Fibroblast of pulmonary artery (primary cell): ENCODE results near the gene SLC13A2.

Source experiments
- DNase-seq: peaks from one replicate; pipeline ENCODE4 v3.0.0-alpha.2; 2010; ENCODE audit warnings: low read depth
- H3K4me3 ChIP-seq: replicated peaks from 2 replicates; pipeline ENCODE4 v1.5.1; 2011; ENCODE audit warnings: low read depth, mild to moderate bottlenecking, control low read depth, low read length, moderate library complexity
- CTCF ChIP-seq: IDR thresholded peaks from 2 replicates; pipeline ENCODE4 v1.5.1; 2011; ENCODE audit warnings: mild to moderate bottlenecking, control low read depth, low read length, inconsistent platforms; ENCODE audit errors: missing control alignments

Gene SLC13A2

GRCh38 chr17:28508211-28508724 lies 34.8 kb downstream of the SLC13A2 start:
- DNase-seq = no peak
- no peak for TF ChIP-seq CTCF
- H3K4me3 ChIP-seq = no peak overlapping the region

- no peak for TF ChIP-seq CTCF
- H3K4me3 ChIP-seq = no peak overlapping the region
- no peak for DNase-seq
Observed at GRCh38 chr17:28509789-28510188, 36.3 kb downstream of the SLC13A2 start.

GRCh38 chr17:28511858-28512461 lies 38.5 kb downstream of the SLC13A2 start:
- H3K4me3 ChIP-seq = no peak overlapping the region
- no peak for DNase-seq
- no peak for TF ChIP-seq CTCF

- H3K4me3 ChIP-seq = no peak overlapping the region
- no peak for TF ChIP-seq CTCF
- no peak for DNase-seq
Observed at GRCh38 chr17:28513476-28513875, 40.0 kb downstream of the SLC13A2 start.

GRCh38 chr17:28514561-28515002 lies 41.1 kb downstream of the SLC13A2 start:
- no peak overlapping the region for H3K4me3 ChIP-seq
- no peak for TF ChIP-seq CTCF
- DNase-seq = no peak

- no peak for TF ChIP-seq CTCF
Observed at GRCh38 chr17:28515518-28515917, 42.1 kb downstream of the SLC13A2 start.

GRCh38 chr17:28518132-28518531 lies 44.7 kb downstream of the SLC13A2 start:
- DNase-seq = no peak
- no peak for TF ChIP-seq CTCF
- no peak overlapping the region for H3K4me3 ChIP-seq

More at GRCh38 chr17:28515518-28515917, 42.1 kb downstream of the SLC13A2 start:
- no peak for DNase-seq
- no peak overlapping the region for H3K4me3 ChIP-seq
